NCI-H69 (cell line): ENCODE measurements around the gene FALEC.
"Not testable (repeated sequence)": the region's sequence is repeated elsewhere in the genome, so short reads cannot be mapped to it uniquely, and the experiment has no call there.

Experiments used
- DNase-seq: peaks from one replicate; lab custom pipeline; 2025; lab: John Stamatoyannopoulos, UW

Gene FALEC

GRCh38 chr1:150574260-150575071 lies 58.9 kb downstream of the FALEC start:
- DNase-seq = peak; percentile 22

GRCh38 chr1:150575072-150575489 lies 59.5 kb downstream of the FALEC start:
- DNase-seq = no peak

DNA sequence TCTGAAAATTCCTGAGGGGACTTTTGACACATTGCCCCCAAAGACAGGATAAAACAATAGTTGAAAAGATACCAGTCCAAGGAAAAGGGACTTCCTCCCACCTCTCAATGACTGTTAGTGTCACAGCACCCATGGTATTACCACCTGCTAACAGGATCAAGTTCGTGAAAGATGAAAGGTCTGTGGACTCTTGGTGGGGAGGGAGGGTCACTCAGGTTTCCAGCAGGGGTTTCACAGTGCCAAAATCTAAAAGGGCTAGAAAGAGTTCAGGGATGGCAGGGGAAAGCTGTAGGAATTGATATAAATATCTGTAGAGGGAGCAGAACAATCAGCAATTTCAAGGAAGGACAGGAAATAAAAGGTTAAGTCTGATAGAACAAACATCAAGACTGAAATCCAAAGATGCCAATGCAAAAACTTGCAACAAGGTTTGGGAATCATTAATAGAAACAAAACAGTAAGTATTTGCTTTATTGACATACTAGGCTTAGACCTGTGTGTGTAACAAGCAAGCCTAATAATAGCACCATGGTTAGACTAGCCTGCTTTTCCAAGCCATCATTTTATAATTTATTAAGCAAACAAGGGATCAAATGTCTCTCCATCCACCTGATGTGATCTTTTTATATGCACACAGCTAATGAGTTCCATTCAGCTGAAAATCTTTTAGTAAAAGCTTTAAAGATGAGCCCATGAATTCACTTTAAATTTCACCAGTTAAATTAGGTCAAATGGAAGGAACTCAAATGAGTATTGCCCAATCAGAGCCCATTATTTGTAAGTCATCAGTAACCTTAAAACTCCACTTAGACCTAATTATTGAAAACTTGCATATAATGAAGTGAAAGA lies 60.2 kb downstream of the FALEC start:
- peak; percentile 56 for DNase-seq

DNA sequence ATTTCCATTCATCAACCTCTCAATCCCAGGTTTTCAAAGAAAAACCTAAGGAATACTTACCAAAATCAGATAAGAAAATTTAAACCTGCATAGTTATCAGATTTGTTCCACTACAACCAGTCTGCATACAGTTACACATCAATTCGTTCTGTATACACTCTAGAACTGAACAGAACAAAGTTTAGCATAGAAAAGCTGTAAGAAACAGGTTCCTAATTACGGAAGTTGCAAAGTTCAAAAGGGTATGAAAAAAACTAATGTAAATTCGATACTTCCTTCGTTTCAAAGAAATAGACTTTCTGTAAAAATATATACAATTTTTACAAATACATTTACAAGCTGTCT lies 60.8 kb downstream of the FALEC start:
- DNase-seq = no peak

- DNase-seq = no peak
Observed at GRCh38 chr1:150576794-150577556, 61.4 kb downstream of the FALEC start.

DNA sequence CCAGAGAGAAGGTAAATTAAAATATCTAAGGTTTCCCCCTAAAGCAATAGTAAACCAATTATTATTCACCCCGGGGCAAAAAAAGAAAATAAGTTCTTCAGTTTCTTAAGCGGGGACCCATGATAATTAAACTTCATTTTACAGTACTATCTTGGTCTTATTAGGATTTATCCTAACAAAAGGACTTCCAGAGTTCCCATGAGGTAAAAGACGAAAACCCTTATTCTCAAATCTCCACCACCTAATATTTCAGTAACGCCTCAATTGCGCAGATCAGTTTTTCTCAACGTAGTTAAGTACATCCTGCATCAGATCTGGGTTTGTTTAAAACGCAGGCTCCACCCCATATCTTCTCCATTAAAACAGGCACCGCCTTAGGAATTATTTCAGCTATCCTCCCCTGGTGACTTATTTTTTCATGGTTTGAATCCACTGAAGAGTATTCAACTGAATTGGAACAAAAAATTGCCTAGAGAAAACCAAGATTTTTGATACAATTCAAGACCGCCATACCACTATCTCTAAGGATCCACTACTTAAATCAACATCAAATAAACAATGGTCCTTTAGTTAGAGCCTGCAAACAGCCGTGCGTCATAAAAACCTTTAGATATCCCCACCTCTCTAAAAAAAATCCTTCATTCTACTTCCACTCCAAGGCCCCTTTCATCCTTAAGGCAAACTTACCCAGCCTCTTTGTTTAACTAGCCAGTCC lies 62.2 kb downstream of the FALEC start:
- DNase-seq = peak; percentile 52

GRCh38 chr1:150578272-150579109 lies 62.9 kb downstream of the FALEC start:
- peak; percentile 87 for DNase-seq

GRCh38 chr1:150579110-150579944 lies 63.8 kb downstream of the FALEC start, which contains the start of gene MCL1:
TSS of gene MCL1 (minus strand) at chr1:150579610. CDS start at chr1:150579530, 80 bp downstream.
- peak; percentile 99 for DNase-seq

GRCh38 chr1:150579945-150580642 lies 64.5 kb downstream of the FALEC start:
- no peak for DNase-seq

- DNase-seq = not testable (repeated sequence)
Observed at GRCh38 chr1:150580966-150581365, 65.4 kb downstream of the FALEC start.

DNA sequence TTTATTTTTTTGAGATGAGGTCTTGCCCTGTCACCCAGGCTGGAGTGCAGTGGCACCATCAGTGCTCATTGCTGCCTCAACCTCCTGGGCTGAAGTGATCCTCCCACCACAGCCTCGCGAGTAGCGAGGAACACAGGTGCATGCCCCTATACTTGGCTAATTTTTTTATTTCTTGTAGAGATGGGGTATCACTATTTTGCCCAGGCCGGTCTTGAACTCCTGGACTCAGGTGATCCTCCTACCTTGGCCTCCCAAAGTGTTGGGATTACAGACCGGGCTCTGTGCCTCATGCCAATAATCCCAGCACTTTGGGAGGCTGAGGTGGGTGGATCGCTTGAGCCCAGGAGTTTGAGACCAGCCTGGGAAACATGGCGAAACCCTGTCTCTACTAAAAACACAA lies 65.9 kb downstream of the FALEC start:
- DNase-seq = not testable (repeated sequence)

- not testable (repeated sequence) for DNase-seq
Observed at GRCh38 chr1:150581962-150582361, 66.4 kb downstream of the FALEC start.

GRCh38 chr1:150582371-150582770 lies 66.8 kb downstream of the FALEC start:
- DNase-seq = no peak
